GM21717 (cell line): ENCODE data around the gene PWWP2A.
A peak's percentile ranks its signal among the peaks of the same experiment; 100 is the strongest.

Experiments
- ATAC-seq: cut with Tn5 transposase; IDR thresholded peaks from one replicate; pipeline ENCODE4 v1.9.1; 2021; ENCODE audit warnings: mild to moderate bottlenecking, moderate library complexity; ENCODE audit not compliant: unreplicated experiment

PWWP2A gene

GRCh38 chr5:160133918-160134304 lies 14.7 kb upstream of the PWWP2A start:
- no peak for ATAC-seq

GRCh38 chr5:160133071-160133917 lies 14.0 kb upstream of the PWWP2A start:
- ATAC-seq, result no peak

GRCh38 chr5:160129841-160130240 lies 10.6 kb upstream of the PWWP2A start:
- no peak for ATAC-seq

- no peak for ATAC-seq
Measured at GRCh38 chr5:160128632-160129031, 9.4 kb upstream of the PWWP2A start.

- peak; percentile 1 for ATAC-seq
Measured at GRCh38 chr5:160119905-160120266, 636 bp upstream of the PWWP2A start.

GRCh38 chr5:160118349-160119141 lies 705 bp downstream of the PWWP2A start:
- peak; percentile 25 for ATAC-seq

GRCh38 chr5:160116991-160117390 lies 2.3 kb downstream of the PWWP2A start:
- no peak for ATAC-seq

- no peak for ATAC-seq
Measured at GRCh38 chr5:160108124-160108523, 11.1 kb downstream of the PWWP2A start.

- peak; percentile 84 for ATAC-seq
Measured at GRCh38 chr5:160105686-160106360, 13.4 kb downstream of the PWWP2A start.

- ATAC-seq, result no peak
Measured at GRCh38 chr5:160097991-160098390, 21.3 kb downstream of the PWWP2A start.

- no peak for ATAC-seq
Measured at GRCh38 chr5:160096178-160096577, 23.1 kb downstream of the PWWP2A start.

- peak; percentile 85 for ATAC-seq
Measured at GRCh38 chr5:160092960-160093707, 26.1 kb downstream of the PWWP2A start.

- peak; percentile 22 for ATAC-seq
Measured at GRCh38 chr5:160092514-160092913, 26.7 kb downstream of the PWWP2A start.

- ATAC-seq, result no peak
Measured at GRCh38 chr5:160090059-160090458, 29.2 kb downstream of the PWWP2A start.

GRCh38 chr5:160089531-160089930 lies 29.7 kb downstream of the PWWP2A start:
- ATAC-seq, result no peak

- no peak for ATAC-seq
Measured at GRCh38 chr5:160088805-160089204, 30.4 kb downstream of the PWWP2A start.

- no peak for ATAC-seq
Measured at GRCh38 chr5:160087199-160087598, 32.1 kb downstream of the PWWP2A start.

- no peak for ATAC-seq
Measured at GRCh38 chr5:160084144-160084543, 35.1 kb downstream of the PWWP2A start.

- ATAC-seq, result no peak
Measured at GRCh38 chr5:160083501-160083900, 35.7 kb downstream of the PWWP2A start.

- ATAC-seq, result no peak
Measured at GRCh38 chr5:160082614-160083500, 36.4 kb downstream of the PWWP2A start.
